CD4-positive, alpha-beta T cell treated with Interleukin-15 for 4 hours (primary cell): ENCODE measurements around the gene TRAIP.

Source experiments
- DNase-seq: peaks from one replicate; pipeline ENCODE4 v3.0.0-alpha.2; 2020; ENCODE audit warnings: low spot score

The TRAIP gene

GRCh38 chr3:49873623-49874022, 17.3 kb upstream of the TRAIP start:
- DNase-seq: no peak

DNA sequence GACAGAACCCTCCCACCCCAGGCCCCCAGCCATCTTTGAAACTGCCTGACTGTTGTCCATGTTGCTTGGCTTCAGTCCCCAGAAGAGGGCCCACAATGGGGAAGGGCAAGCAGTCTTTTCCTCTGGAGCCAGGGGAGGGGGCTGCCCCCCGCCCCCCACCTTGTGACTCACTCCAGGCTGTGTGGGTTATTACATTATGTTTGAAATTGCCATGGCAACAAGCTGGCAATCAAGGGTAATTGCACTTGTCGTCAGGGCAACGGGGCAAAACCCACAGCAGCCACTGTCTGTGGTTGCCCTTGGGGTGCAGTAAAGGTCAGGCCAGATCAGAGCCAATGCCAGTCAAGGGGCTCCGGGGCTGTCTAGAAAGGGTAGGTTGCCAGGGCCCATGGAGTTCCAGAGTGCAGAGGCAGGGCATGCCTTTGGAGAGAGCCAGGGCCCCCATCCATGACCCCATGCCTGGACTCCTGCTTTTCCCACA, 16.5 kb upstream of the TRAIP start:
- DNase-seq: peak; percentile 44

DNA sequence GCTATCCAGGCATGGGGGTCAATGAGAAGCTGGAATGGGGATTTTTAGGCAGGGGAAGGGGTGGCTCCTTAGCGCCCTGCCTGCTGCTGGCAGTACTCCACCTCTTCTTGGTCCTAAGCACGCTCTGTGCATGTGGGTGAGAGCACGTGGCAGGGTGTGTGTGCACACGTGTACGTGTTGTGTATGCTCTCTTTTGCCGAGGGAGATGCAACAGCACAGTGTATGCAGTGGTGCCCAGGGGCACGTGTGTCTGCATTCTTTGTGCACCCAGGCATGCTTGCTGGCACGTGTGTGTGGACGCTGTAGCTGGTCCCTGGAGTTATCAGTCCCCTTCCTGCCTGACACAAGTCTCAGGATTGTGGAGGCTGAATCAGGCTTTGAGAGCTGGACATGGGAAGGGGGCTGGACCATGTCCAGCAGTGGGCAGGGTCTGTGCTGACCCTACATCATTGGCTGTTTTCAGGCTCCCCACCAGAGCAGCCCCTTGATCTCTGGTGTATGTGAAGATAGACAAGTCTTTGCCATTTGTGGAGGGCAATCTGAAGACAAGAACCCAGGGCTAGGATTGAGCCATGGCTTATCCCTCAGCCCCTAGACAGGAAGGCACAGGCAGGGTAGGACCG, 15.3 kb upstream of the TRAIP start:
- DNase-seq: no peak

- peak; percentile 3 for DNase-seq
Observed at GRCh38 chr3:49869525-49870126, 13.3 kb upstream of the TRAIP start, which contains the start of gene CAMKV. Gene CAMKV (minus strand): TSS chr3:49869906. CDS start chr3:49862388, 7,518 bp downstream.

GRCh38 chr3:49868862-49869466, 12.6 kb upstream of the TRAIP start:
- no peak for DNase-seq

GRCh38 chr3:49867871-49868321, 11.5 kb upstream of the TRAIP start:
- no peak for DNase-seq

- no peak for DNase-seq
Observed at GRCh38 chr3:49867400-49867799, 11.0 kb upstream of the TRAIP start.

- no peak for DNase-seq
Observed at GRCh38 chr3:49865198-49865784, 8.9 kb upstream of the TRAIP start.

DNA sequence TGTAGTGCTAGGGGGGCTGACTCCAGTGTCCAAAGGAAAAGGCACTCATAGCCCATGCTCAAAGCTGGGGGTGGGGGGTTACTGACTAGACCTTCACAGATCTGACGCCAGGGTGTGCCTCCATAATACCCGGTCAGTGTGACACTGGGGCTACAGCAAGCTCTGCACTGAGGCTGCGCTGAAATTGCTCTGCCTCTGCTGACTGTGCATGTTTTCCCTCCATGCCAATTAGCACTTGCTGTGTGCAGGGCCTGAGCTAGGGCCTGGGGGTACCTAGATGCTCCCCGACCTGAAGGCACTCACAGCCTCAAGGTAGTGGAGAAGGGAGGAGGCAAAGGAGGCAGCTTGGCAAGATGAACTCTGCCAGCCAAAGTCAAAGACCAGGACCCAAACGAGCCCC, 8.1 kb upstream of the TRAIP start:
- no peak for DNase-seq

- DNase-seq: no peak
Observed at GRCh38 chr3:49859576-49860305, 3.4 kb upstream of the TRAIP start.

GRCh38 chr3:49855662-49856061, 702 bp downstream of the TRAIP start:
- DNase-seq: no peak

DNA sequence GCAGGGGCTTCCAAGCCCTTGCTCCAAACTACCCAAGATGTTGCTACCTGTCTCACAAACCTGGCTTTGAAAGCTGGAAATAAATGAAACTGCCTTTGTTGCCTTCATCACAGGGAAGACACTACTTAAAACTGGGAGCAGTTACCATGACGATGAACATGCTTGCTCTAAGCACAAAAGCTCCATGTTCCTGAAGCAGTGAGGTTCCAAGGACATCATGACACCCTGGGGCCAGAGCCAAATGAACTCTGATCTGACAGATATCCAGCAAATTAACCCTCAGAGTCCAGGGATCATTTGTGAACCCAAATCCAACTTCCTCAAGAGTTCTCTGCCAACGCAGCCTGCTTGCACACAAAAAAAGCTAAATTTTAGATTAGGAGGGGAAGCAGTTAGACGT, 10.7 kb downstream of the TRAIP start:
- no peak for DNase-seq

DNA sequence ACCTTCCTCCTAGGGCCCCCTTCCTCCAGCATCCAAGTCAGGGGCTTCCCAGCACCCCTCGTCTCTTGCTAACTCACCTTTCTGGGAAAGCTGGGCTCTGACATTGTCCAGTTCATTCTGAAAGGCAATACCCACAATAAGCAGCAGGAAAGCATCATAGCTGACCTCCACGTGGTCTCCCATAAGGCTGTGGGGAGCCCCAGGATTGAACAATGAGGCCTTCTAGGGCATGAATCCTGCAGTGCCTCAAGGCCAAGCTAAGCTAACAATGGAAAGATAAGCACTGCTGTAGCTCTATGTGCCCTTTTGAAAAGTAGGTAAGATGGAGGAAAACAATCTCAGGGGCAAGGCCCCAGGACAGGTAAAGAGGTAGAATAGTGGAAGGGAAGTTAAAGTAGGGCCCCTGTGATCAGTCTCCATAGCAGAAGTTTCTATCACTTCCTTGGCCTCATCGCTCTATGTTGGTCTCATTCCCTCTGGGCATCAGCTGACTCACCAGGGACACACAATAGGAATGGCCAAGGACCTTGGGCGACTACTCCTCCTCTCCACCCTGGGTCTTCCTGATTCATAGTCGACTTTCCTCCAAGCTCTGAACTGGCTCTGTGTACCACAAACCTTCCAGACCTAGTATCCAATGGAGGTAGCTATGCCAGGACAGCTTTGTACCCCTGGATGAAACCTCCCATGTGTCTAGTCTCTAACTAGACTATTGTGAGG, 11.7 kb downstream of the TRAIP start:
- DNase-seq: no peak

GRCh38 chr3:49842843-49843517, 13.4 kb downstream of the TRAIP start:
- DNase-seq: no peak

DNA sequence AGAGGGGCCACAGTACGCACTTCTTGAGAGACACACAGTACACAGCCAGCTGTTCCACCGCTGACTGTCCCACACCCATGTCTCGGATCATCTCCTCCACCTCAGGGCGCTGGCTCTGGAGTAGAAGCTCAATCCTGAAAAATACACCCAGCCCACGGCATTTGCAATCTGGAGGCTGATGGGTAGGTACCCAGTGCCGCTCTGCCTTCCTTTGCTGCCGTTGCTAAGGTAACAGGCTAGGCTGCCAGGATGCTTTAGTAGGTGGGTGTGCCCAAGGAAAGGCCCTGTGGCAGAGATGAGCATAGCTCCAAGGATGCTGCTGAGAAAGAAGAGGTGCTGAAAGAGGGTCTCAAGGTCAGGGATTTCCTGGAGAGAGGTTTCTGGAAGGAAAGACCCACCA, 14.6 kb downstream of the TRAIP start:
- no peak for DNase-seq

DNA sequence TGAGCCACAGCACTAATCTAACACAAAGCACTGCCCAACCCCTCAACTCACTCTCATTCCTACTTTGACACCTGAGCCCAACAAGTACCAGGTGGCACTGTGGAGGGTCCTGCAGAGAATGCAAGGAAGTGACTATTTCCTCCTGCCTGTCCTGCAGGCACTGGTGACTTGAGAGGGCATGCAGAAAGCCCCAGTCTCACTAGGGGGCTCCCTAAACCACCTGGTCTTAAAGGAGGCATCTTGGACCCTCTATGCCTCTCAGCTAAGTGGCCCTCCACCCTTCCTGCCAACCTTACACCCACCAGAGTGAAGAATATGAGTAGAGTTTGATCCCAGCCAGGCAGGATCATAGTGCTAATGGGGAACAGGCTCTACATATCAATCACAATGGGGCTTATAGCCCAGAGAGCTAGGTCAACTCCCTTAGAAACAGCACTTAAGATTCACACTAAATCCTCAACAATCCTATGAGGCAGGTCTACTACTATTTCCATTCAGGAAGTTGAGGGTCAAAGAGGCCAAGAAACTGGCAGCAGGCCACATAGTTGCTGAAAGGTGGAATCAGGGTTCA, 15.2 kb downstream of the TRAIP start:
- no peak for DNase-seq

GRCh38 chr3:49840388-49840787, 16.0 kb downstream of the TRAIP start:
- no peak for DNase-seq

DNA sequence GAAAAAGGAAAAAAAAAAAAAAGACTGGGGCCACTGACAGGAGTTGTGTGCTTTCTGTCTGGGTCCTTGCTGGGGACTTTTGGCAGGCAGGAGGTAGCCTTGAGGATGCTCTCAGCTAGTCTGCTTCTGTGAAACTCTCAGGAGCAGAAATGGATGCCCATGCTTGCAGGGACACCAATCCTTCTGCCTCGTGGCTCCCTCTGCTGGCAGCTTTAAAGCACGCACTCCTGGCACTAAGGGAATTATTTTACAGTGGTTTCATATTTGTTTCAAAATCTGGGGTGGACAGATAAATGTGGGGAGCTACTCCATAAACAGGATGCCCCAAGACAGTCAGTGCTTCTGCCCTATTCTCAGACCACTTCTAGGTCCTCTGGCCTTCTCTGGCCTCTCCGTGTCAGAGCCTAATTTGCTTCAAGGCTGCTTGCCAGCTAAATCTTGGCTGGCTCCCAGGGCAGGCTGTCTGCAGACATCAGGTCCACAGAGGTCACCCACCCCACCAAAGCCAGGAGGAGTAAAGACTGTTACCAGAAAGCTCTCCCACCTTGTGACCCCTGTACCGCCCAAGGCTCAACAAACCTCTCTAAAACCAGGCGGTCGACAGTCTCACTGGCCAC, 17.1 kb downstream of the TRAIP start:
- peak; percentile 85 for DNase-seq

DNA sequence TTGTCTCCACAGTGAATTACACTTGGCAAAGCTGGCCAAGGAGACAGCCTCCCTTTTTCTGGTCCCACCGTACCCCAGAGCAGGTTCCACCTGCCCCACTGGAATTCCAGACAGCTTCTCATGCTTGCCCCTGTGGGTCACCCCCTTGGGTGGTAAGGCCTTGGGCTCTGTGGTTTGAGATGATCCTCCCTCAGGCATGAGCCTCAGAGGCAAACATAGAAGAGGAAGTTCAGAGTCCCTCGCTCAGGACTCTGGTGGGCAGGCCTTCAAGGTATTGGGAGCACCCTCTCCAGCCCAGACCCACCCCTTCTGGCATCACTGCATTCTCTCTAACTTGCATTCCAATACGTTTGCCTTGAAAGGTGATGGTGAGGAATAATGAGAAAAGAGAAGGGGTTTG, 25.0 kb downstream of the TRAIP start:
- DNase-seq: no peak

DNA sequence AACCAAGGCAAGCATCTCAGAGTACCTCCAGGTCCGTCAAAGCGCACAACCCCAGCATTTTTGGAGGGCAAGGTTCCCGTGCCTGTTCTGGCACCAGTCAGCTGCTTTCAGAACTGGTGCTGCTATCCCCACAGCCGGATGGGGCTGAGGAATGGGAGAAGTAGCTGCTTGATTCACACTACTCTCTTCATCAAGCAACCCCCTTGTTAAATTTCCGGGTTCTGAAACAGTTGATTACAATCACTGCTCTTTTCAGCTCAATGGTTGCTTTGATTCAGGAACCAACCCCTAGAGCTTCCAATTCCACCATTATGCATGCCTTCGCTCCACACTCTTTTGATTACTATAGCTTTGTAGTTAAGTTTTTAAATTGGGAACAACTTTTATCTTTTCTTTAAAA, 30.3 kb downstream of the TRAIP start:
- no peak for DNase-seq
